ENCODE measurements around the gene PKD2L2.
"Not testable (repeated sequence)": the region's sequence is repeated elsewhere in the genome, so short reads cannot be mapped to it uniquely, and the experiment has no call there.

The PKD2L2 gene

DNA sequence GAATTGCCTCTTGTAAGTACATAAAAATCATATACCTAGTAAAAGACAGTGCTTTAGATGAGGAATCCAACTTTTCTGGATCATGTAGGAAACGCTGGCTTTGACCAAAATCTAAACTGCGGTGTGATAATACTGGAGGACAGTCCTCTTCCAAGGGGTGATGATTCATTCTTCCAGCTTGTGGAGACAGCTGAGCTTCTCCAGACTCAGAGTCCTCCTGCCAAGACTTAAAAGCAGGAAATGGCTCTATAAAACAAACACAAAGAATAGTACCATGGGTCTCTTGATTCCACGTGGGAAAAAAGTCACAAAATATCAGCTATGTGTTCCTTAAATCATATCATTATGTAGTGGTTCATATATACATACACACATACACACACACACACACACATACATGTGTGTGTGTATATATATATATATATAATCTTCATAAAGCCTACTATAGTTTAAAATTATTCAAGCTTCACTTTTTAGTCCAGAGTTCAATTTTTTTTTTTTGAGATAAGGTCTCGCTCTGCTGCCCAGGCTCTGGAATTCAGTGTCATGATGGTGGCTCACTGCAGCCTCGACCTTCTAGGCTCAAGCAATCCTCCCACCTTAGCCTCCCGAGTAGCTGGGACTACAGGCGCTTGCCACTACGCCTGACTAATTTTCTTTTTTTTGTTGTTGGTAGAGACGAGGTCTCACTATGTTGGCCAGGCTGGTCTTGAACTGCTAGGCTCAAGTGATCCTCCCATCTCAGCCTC, 65.0 kb downstream of the PKD2L2 start:
- no peak for TF ChIP-seq ZNF274 (IDR thresholded peaks at IDR 0.05; ENCODE audit: low read depth, low read length)
- H3K4me3 ChIP-seq (ENCODE audit: low read length): no peak overlapping the region

DNA sequence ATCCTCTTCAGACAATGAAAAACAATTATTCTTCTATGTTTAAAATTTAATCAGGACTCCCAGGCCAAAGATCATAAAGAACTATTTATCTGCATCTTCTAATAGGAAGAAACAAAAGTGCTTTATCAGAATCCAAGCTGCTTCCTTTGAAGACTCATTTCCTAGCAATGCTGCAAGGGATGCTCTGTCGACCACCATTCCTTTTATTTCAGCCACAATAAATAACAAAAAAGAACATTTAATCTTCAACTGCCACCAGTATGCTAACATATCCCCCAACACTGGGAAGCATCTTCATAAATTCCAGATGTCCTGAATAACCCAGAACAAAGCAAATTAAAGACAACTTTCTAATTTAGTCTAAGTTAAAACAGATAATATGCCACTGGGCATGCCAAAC, 68.7 kb downstream of the PKD2L2 start:
- H3K4me3 ChIP-seq (ENCODE audit: low read length): no peak overlapping the region
- no peak for TF ChIP-seq ZNF274 (IDR thresholded peaks at IDR 0.05; ENCODE audit: low read depth, low read length)

DNA sequence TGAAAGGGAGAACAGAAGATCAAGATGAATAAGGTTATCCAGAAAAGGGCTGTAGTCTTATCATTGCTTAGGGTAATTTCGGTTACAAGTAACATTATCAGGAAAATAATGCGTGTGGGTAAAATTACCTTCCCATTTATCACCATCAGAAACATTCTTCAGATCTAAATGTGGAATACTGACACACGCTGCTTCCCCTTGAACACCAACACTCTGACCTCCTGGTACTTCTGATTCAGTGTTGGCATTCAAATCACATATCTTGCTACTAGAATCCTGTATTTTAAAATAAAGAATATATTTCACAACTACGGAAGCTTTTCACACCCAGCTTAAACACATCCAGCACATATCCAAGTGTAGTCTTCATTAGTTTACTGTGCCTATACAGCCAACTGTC, 70.2 kb downstream of the PKD2L2 start:
- no peak overlapping the region for H3K4me3 ChIP-seq (ENCODE audit: low read length)
- no peak for TF ChIP-seq ZNF274 (IDR thresholded peaks at IDR 0.05; ENCODE audit: low read depth, low read length)

DNA sequence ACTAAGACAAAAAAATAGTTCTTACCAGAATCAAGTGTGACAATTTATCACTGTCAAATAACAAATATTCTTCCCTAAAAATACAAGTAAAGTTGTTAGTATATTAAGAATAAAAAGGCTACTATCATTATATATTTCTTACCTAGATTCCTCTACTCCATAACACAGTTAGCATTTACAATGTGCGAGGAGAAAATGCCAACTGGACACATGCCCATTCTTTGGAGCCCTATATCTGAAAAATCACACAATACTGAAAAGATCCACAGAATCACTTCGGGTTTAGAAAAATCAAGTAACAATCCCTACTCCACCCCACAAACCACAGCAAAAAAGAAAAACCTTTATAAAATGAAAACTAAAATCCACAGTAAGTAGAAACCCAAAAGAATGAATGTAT, 70.9 kb downstream of the PKD2L2 start:
- H3K4me3 ChIP-seq (ENCODE audit: low read length): no peak overlapping the region
- TF ChIP-seq ZNF274 (IDR thresholded peaks at IDR 0.05; ENCODE audit: low read depth, low read length): no peak

DNA sequence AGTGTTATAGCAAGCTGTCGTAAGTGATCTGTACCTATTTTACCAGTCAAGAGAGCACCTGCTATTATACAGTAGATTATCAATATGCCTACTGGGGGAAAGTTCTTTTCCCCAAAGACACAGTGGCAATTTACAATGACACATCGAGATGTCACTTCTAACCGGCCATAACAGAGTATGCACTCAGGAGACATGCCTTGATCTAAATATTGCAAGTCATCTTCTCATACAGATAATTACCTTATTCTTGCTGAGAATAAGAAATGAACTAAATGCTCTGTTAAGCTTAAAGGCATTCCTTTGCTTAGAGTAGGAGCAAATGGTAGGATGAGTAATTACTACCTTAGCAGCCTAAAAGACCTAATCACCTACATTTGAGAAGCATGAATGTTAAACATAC, 71.6 kb downstream of the PKD2L2 start:
- no peak for TF ChIP-seq ZNF274 (IDR thresholded peaks at IDR 0.05; ENCODE audit: low read depth, low read length)
- H3K4me3 ChIP-seq (ENCODE audit: low read length): no peak overlapping the region

DNA sequence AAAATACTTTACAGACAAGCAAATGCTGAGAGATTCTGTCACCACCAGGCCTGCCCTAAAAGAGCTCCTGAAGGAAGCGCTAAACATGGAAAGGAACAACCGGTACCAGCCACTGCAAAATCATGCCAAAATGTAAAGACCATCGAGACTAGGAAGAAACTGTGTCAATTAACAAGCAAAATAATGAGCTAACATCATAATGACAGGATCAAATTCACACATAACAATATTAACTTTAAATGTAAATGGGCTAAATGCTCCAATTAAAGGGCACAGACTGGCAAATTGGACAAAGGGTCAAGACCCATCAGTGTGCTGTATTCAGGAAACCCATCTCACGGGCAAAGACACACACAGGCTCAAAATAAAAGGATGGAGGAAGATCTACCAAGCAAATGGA, 81.1 kb downstream of the PKD2L2 start:
- H3K4me3 ChIP-seq (ENCODE audit: low read length): not testable (repeated sequence)

DNA sequence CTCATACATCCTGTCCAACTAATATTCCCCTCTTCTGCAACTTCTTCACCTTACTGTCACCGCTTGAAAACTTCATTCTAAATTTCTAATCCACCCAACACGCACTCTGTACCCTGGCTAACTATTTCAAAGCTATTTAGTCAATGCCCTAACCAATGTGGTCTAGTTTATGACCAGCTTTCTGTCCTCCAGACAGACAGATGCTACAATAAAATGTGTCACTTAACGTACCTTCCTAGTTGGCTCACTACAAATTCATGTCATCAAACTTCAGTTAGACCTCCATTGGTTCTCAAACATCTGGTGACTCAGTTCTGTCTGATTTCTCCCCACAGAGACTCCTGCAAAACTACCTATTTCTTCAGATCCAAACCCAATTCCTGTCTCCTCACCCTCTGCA, 86.0 kb downstream of the PKD2L2 start:
- H3K4me3 ChIP-seq (ENCODE audit: low read length): no peak overlapping the region
- no peak for TF ChIP-seq ZNF274 (IDR thresholded peaks at IDR 0.05; ENCODE audit: low read depth, low read length)

DNA sequence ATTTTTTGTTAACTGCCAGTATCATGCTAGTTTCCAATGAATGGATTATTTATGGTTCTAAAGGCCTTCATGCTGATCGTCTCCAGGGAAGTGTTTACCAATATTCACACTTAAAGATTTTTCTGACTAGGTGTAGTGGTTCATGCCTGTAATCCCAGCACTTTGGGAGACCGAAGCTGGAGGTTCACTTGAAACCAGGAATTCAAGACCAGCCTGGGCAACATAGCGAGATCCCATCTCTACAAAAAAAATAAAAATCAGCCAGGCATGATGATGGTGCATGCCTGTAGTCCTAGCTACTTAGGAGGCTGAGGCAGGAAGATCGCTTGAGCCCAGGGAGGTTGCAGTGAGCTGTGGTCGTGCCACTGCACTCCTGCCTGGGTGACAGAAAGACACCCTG, 100.2 kb downstream of the PKD2L2 start:
- no peak overlapping the region for H3K4me3 ChIP-seq (ENCODE audit: low read length)
- no peak for TF ChIP-seq ZNF274 (IDR thresholded peaks at IDR 0.05; ENCODE audit: low read depth, low read length)
